Stomach (tissue), 9 donors: Measurements from ENCODE around the gene CEP290. TPM values are rescaled to one million over a fixed set of nuclear protein-coding genes. Genes with fewer than 3 reads are reported as not detected.

ENCODE experiments used
- DNase-seq, 2 donors: peaks; one replicate each; pipeline versions ENCODE4 v3.0.0 to v3.0.0-alpha.2; 2013 to 2019
- H3K27ac ChIP-seq, 5 donors: fragments of 200-600 bp in 4 of 5; sonication (generic) in 4 of 5; one replicate each; pipeline ENCODE4 v1.5.1; 2013 to 2019; ENCODE audit warnings: mild to moderate bottlenecking in 1 of 5, moderate library complexity in 1 of 5
- H3K27me3 ChIP-seq, 3 donors: fragments of 200-600 bp; sonication (generic); one replicate each; pipeline ENCODE4 v1.5.1; 2017 to 2019; ENCODE audit warnings: mixed run types in 1 of 3
- H3K36me3 ChIP-seq, 4 donors: fragments of 200-600 bp; sonication (generic); 1 replicate in 3 of 4; 2 replicates in 1 of 4; pipeline ENCODE4 v1.5.1; 2016 to 2019
- H3K4me1 ChIP-seq, 4 donors: fragments of 200-600 bp; sonication (generic); one replicate each; pipeline ENCODE4 v1.5.1; 2016 to 2019
- H3K4me3 ChIP-seq, 4 donors: fragments of 200-600 bp; sonication (generic) in 3 of 4; one replicate each; pipeline ENCODE4 v1.5.1; 2016 to 2019; ENCODE audit warnings: mild to moderate bottlenecking in 1 of 4
- H3K9me3 ChIP-seq, 4 donors: fragments of 200-600 bp; sonication (generic); one replicate each; pipeline ENCODE4 v1.5.1; 2016 to 2019
- CTCF ChIP-seq, 7 experiments: fragments of 450-650 bp in 4 of 7; fragments of 200-600 bp in 3 of 7; sonication (generic) in 3 of 7; IDR thresholded peaks; one replicate each; pipeline ENCODE4 v1.5.1; 2016 to 2019; ENCODE audit warnings: antibody characterized with exemption in 7 of 7, control low read depth in 2 of 7, mild to moderate bottlenecking in 1 of 7
- EP300 ChIP-seq: sonication (generic); formaldehyde crosslinking; IDR thresholded peaks from one replicate; pipeline ENCODE4 v1.6.1; 2017; ENCODE audit warnings: antibody characterized with exemption
- POLR2A ChIP-seq, 4 donors: fragments of 450-650 bp; IDR thresholded peaks; one replicate each; pipeline ENCODE4 v1.6.1; 2016; ENCODE audit warnings: antibody characterized with exemption in 4 of 4, control low read depth in 2 of 4, mild to moderate bottlenecking in 1 of 4, moderate library complexity in 1 of 4
- POLR2AphosphoS5 ChIP-seq, 3 donors: sonication (generic); formaldehyde crosslinking; IDR thresholded peaks; one replicate each; pipeline ENCODE4 v1.6.1; 2016; ENCODE audit warnings: antibody characterized with exemption in 3 of 3
- WGBS, 5 donors: extraction: QIAGEN DNeasy Blood & Tissue Kit in 3 of 5; methylation state at CpG; one replicate each; pipeline versions ENCODE4 v1.1.5 to v1.1.7; 2013 to 2018; 5-methylcytosine and 5-hydroxymethylcytosine counted together
- intact Hi-C: fragments of 100-400 bp; cut with DNase I; formaldehyde crosslinking; loops from one replicate; pipeline ENCODE4 v1.15.1; 2023; ENCODE audit warnings: low total_unique reads
- polyA plus RNA-seq, 3 donors: library from polyadenylated mRNA; stranded (reverse); fragments of 200-250 nt; gene quantifications; one replicate each; pipeline ENCODE4 v1.2.3, GENCODE V29; 2013
- total RNA-seq, 5 donors: library from RNA; depleted of rRNA; stranded (reverse); fragments of >200 nt; gene quantifications; one replicate each; pipeline versions ENCODE4 v1.1.0 to v1.2.3, GENCODE V29; 2014 to 2016
- donor health status: healthy with polysubstance abuse.
- donor health status: Bipolar disorder and iron deficiency.
- donor health status: healthy.

CEP290 gene
- total and polyA plus RNA-seq, 8 donors, result 2.9 to 109 (median 25.4) TPM

DNA sequence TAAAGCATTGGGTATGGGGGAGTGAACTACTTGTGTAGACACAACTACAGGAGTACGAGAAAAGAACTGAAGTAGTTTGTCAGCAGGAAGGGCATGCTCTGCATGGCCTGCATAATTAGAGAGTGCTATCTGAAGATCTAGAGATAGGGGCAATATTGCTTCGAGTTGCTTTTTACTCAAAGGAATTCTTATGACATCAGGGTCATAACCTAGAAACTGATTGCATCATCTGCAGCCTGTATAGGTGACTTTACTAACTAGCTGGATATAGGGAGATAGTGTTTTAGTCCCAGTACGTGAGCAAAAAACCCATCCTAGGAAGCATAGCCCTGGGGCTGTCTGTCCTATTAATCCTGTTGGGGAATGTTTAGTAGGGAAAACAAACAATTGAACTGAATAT lies 40.0 kb upstream of the CEP290 start:
- H3K9me3 ChIP-seq, result peaks cover 0 to 11% (median 0%) of the 10 kb centered on the region in 4 donors
- peaks cover 0 to 85% (median 58%) of the 10 kb centered on the region in 4 donors for H3K36me3 ChIP-seq
- intact Hi-C loops, result no loop called here
- H3K27me3 ChIP-seq, result no peaks in the 10 kb centered on the region
- no peaks in the 10 kb centered on the region for H3K4me1 ChIP-seq
- no peak overlapping the region for H3K4me3 ChIP-seq
- TF ChIP-seq POLR2A (IDR thresholded peaks at IDR 0.05) (no peak), CTCF (IDR thresholded peaks at IDR 0.05) (no peak), POLR2AphosphoS5 (IDR thresholded peaks at IDR 0.05) (no peak), EP300 (no peak)
- no peak overlapping the region for H3K27ac ChIP-seq
- DNase-seq, result no peak
- 86 to 93% (median 90%) methylated on average over 3 of the region's 3 CpGs for WGBS, 5 donors

GRCh38 chr12:88179436-88180014 lies 37.6 kb upstream of the CEP290 start:
- peaks cover 0 to 94% (median 74%) of the 10 kb centered on the region in 4 donors for H3K36me3 ChIP-seq
- peaks cover 0 to 11% (median 0%) of the 10 kb centered on the region in 4 donors for H3K9me3 ChIP-seq
- WGBS, 5 donors, result 68 to 76% (median 72%) methylated on average over 6 of the region's 6 CpGs
- no peak for DNase-seq
- TF ChIP-seq POLR2AphosphoS5 (IDR thresholded peaks at IDR 0.05) (no peak), EP300 (no peak), CTCF (IDR thresholded peaks at IDR 0.05) (no peak)
- H3K4me3 ChIP-seq, result no peak overlapping the region
- no peak overlapping the region for H3K27ac ChIP-seq
- H3K4me1 ChIP-seq, result no peaks in the 10 kb centered on the region
- H3K27me3 ChIP-seq, result no peaks in the 10 kb centered on the region
- intact Hi-C loops, result no loop called here

DNA sequence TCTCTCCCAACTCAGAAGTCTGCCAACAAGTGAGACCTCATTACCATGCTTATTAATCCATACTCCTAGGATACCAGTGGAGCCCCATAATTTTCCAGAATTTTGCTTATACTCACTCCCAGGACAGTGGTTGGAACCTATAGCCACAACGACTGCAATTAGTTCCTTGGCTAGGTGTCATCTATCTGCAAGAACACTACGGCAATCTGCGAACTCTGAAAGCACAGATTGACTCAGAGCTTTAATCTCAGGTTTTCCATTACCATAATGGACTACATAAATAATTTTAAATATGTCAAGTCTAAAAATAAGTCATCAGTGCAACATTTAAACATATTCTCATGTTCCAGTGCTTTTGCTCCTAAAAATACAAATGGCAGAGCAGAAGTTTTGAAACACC lies 33.7 kb upstream of the CEP290 start:
- DNase-seq, result no peak
- Histone ChIP-seq H3K4me1 (no peaks in the 10 kb centered on the region), H3K27me3 (no peaks in the 10 kb centered on the region), H3K4me3 (no peak overlapping the region), H3K36me3 (peaks cover 3 to 82% (median 69%) of the 10 kb centered on the region in 4 donors), H3K9me3 (no peaks in the 10 kb centered on the region), H3K27ac (no peak overlapping the region)
- intact Hi-C loops, result no loop called here
- no peak for TF ChIP-seq CTCF (IDR thresholded peaks at IDR 0.05)
- WGBS, 5 donors, result 91 to 97% (median 93%) methylated on average over 3 of the region's 3 CpGs

- H3K36me3 ChIP-seq, result peaks cover 3 to 72% (median 58%) of the 10 kb centered on the region in 4 donors
- no peaks in the 10 kb centered on the region for H3K27me3 ChIP-seq
- no peaks in the 10 kb centered on the region for H3K4me1 ChIP-seq
- H3K27ac ChIP-seq, result no peak overlapping the region
- intact Hi-C loops, result no loop called here
- no peak for TF ChIP-seq POLR2A (IDR thresholded peaks at IDR 0.05)
- no peak for TF ChIP-seq EP300
- no peak for TF ChIP-seq POLR2AphosphoS5 (IDR thresholded peaks at IDR 0.05)
- no peak for TF ChIP-seq CTCF (IDR thresholded peaks at IDR 0.05)
- DNase-seq, result no peak
- H3K4me3 ChIP-seq, result no peak overlapping the region
- H3K9me3 ChIP-seq, result no peaks in the 10 kb centered on the region
Measured at GRCh38 chr12:88172844-88173407, 31.0 kb upstream of the CEP290 start.
